GM12873 (cell line): ENCODE data around the gene SH3PXD2B.

Source experiments
- CTCF ChIP-seq: IDR thresholded peaks from 2 replicates; pipeline ENCODE4 v1.5.1; 2012; ENCODE audit warnings: low read depth, mild to moderate bottlenecking, moderate library complexity, low read length, control low read depth; ENCODE audit not compliant: insufficient read depth; ENCODE audit errors: missing control alignments

SH3PXD2B gene

GRCh38 chr5:172353846-172354245 is 100.5 kb downstream of the SH3PXD2B start:
- TF ChIP-seq CTCF, result no peak

- TF ChIP-seq CTCF, result no peak
Observed at GRCh38 chr5:172353271-172353812, 101.0 kb downstream of the SH3PXD2B start.

GRCh38 chr5:172351240-172351778 is 103.0 kb downstream of the SH3PXD2B start:
- TF ChIP-seq CTCF, result no peak

GRCh38 chr5:172350212-172351181 is 103.8 kb downstream of the SH3PXD2B start:
- no peak for TF ChIP-seq CTCF

GRCh38 chr5:172348084-172348483 is 106.2 kb downstream of the SH3PXD2B start:
- no peak for TF ChIP-seq CTCF

- no peak for TF ChIP-seq CTCF
Observed at GRCh38 chr5:172347496-172348052, 106.8 kb downstream of the SH3PXD2B start.

GRCh38 chr5:172345881-172346280 is 108.4 kb downstream of the SH3PXD2B start:
- no peak for TF ChIP-seq CTCF
